CD14-positive monocyte (primary cell): ENCODE measurements around the gene CD63. TPM values are rescaled to one million over a fixed set of nuclear protein-coding genes. Genes with fewer than 3 reads are reported as not detected.
"Not testable (repeated sequence)": the region's sequence is repeated elsewhere in the genome, so short reads cannot be mapped to it uniquely, and the experiment has no call there.

ENCODE experiments used
- DNase-seq, 3 donors: peaks; one replicate each; pipeline ENCODE4 v3.0.0-alpha.2; 2011 to 2022
- H2AFZ ChIP-seq: 2 replicates; pipeline ENCODE4 v1.6.0; 2012; ENCODE audit warnings: mild to moderate bottlenecking, low read depth, low read length, inconsistent platforms; ENCODE audit not compliant: insufficient read depth, poor library complexity, severe bottlenecking
- H3K27ac ChIP-seq, 2 donors: 1 replicate in 1 of 2; 2 replicates in 1 of 2; pipeline ENCODE4 v1.5.1; 2012 to 2013; ENCODE audit warnings: low read length in 2 of 2, control low read depth in 1 of 2, inconsistent platforms in 1 of 2, low read depth in 1 of 2, mild to moderate bottlenecking in 1 of 2
- H3K27me3 ChIP-seq, 2 donors: one replicate each; pipeline versions ENCODE4 v1.6.0 to v1.6.1; 2011 to 2013; ENCODE audit warnings: low read length in 2 of 2; ENCODE audit not compliant: control insufficient read depth in 2 of 2, insufficient read depth in 2 of 2
- H3K36me3 ChIP-seq, 2 donors: replicated peaks in 1 of 2; 1 replicate in 1 of 2; 2 replicates in 1 of 2; pipeline versions ENCODE4 v1.5.1 to v1.6.1; 2012 to 2013; ENCODE audit warnings: low read length in 2 of 2, control low read depth in 1 of 2, inconsistent platforms in 1 of 2, mild to moderate bottlenecking in 1 of 2; ENCODE audit not compliant: insufficient read depth in 2 of 2, control insufficient read depth in 1 of 2
- H3K4me1 ChIP-seq, 2 donors: 1 replicate in 1 of 2; 2 replicates in 1 of 2; pipeline versions ENCODE4 v1.5.1 to v1.6.1; 2012 to 2013; ENCODE audit warnings: low read length in 2 of 2, control low read depth in 1 of 2, inconsistent platforms in 1 of 2, mild to moderate bottlenecking in 1 of 2, moderate library complexity in 1 of 2; ENCODE audit not compliant: insufficient read depth in 2 of 2, control insufficient read depth in 1 of 2
- H3K4me2 ChIP-seq: replicated peaks from 2 replicates; pipeline ENCODE3; 2012; ENCODE audit warnings: low read length, moderate library complexity, mild to moderate bottlenecking; ENCODE audit not compliant: poor library complexity, severe bottlenecking; ENCODE audit errors: extremely low read depth
- H3K4me3 ChIP-seq, 3 experiments: fragments of 200-600 bp in 1 of 3; sonication (generic) in 1 of 3; replicated peaks in 1 of 3; 1 replicate in 2 of 3; 2 replicates in 1 of 3; pipeline ENCODE4 v1.5.1; 2011 to 2013; ENCODE audit warnings: low read length in 3 of 3, mild to moderate bottlenecking in 3 of 3, control low read depth in 2 of 3, low read depth in 2 of 3, inconsistent platforms in 1 of 3, moderate library complexity in 1 of 3
- H3K79me2 ChIP-seq: 2 replicates; pipeline ENCODE4 v1.6.0; 2012; ENCODE audit warnings: mild to moderate bottlenecking, control low read depth, inconsistent platforms, low read length, moderate library complexity; ENCODE audit not compliant: insufficient read depth
- H3K9ac ChIP-seq: 2 replicates; pipeline ENCODE4 v1.6.0; 2017; ENCODE audit warnings: low read length, mild to moderate bottlenecking; ENCODE audit not compliant: insufficient read depth, poor library complexity, severe bottlenecking
- H3K9me3 ChIP-seq, 2 donors: replicated peaks in 1 of 2; 1 replicate in 1 of 2; 2 replicates in 1 of 2; pipeline versions ENCODE4 v1.5.1 to v1.6.1; 2012 to 2013; ENCODE audit warnings: low read length in 2 of 2, control low read depth in 1 of 2; ENCODE audit not compliant: control insufficient read depth in 1 of 2, insufficient read depth in 1 of 2
- H4K20me1 ChIP-seq: 2 replicates; pipeline ENCODE4 v1.6.0; 2012; ENCODE audit warnings: mild to moderate bottlenecking, low read length, control low read depth, moderate library complexity; ENCODE audit not compliant: insufficient read depth
- H3K27ac Mint-ChIP-seq, 7 donors: one replicate each; pipeline ENCODE4 v1.8.0; 2020; ENCODE audit warnings: mild to moderate bottlenecking in 7 of 7, mixed read lengths in 7 of 7, moderate library complexity in 6 of 7, inconsistent platforms in 2 of 7
- H3K27me3 Mint-ChIP-seq, 3 donors: one replicate each; pipeline ENCODE4 v1.8.0; 2021 to 2022; ENCODE audit warnings: low read depth in 3 of 3, mild to moderate bottlenecking in 3 of 3, mixed read lengths in 3 of 3, moderate library complexity in 3 of 3, inconsistent platforms in 1 of 3
- H3K36me3 Mint-ChIP-seq, 2 donors: one replicate each; pipeline ENCODE4 v1.8.0; 2020; ENCODE audit warnings: mixed read lengths in 2 of 2, inconsistent platforms in 1 of 2, mild to moderate bottlenecking in 1 of 2
- H3K4me1 Mint-ChIP-seq: one replicate; pipeline ENCODE4 v1.8.0; 2020; ENCODE audit warnings: mild to moderate bottlenecking, mixed read lengths
- H3K4me3 Mint-ChIP-seq, 2 donors: one replicate each; pipeline ENCODE4 v1.8.0; 2020; ENCODE audit warnings: mild to moderate bottlenecking in 2 of 2, mixed read lengths in 2 of 2, moderate library complexity in 1 of 2
- H3K9me3 Mint-ChIP-seq, 7 donors: one replicate each; pipeline ENCODE4 v1.8.0; 2020 to 2022; ENCODE audit warnings: mixed read lengths in 7 of 7, mild to moderate bottlenecking in 6 of 7, moderate library complexity in 6 of 7, inconsistent platforms in 2 of 7
- CTCF ChIP-seq: fragments of 200-600 bp; IDR thresholded peaks from one replicate; pipeline ENCODE4 v1.8.0; 2022; ENCODE audit warnings: antibody characterized with exemption, mild to moderate bottlenecking
- WGBS: methylation state at CpG from one replicate; pipeline ENCODE4 v1.1.5; 2013; ENCODE audit warnings: missing lambda C conversion rate; ENCODE audit not compliant: insufficient coverage; 5-methylcytosine and 5-hydroxymethylcytosine counted together
- intact Hi-C, 2 donors: fragments of 100-400 bp; cut with micrococcal nuclease; formaldehyde crosslinking; loops; one replicate each; pipeline versions ENCODE4 v1.15.0 to v1.15.1; 2023
- polyA plus RNA-seq, 3 donors: library from polyadenylated mRNA; depleted of rRNA in 1 of 3; unstranded in 2 of 3; stranded (reverse) in 1 of 3; fragments of 300-500 nt in 2 of 3; fragments of >200 nt in 1 of 3; fragmentation: Illumina TruSeq in 2 of 3; gene quantifications; 1 replicate in 2 of 3; 2 replicates in 1 of 3; pipeline ENCODE4 v1.2.3, GENCODE V29; 2012 to 2021

The CD63 gene
- polyA plus RNA-seq, 3 donors: 336 to 1,099 (median 988) TPM

- intact Hi-C loops: no loop called here
- peaks cover 15% of the 10 kb centered on the region for H4K20me1 ChIP-seq
- H3K9me3 ChIP-seq: no peaks in the 10 kb centered on the region
- H3K4me1 ChIP-seq: no peaks in the 10 kb centered on the region
- Mint-ChIP-seq H3K36me3 (peaks cover 55 to 77% of the 10 kb centered on the region in 2 donors), H3K9me3 (no peaks in the 10 kb centered on the region), H3K4me1 (peaks cover 4% of the 10 kb centered on the region), H3K27ac (no peak overlapping the region), H3K27me3 (peaks cover 0 to 2% (median 0%) of the 10 kb centered on the region in 3 donors), H3K4me3 (no peak overlapping the region)
- H3K79me2 ChIP-seq: peaks cover 3% of the 10 kb centered on the region
- H3K4me3 ChIP-seq: no peak overlapping the region
- H3K36me3 ChIP-seq: peaks cover 46 to 88% of the 10 kb centered on the region in 2 donors
- no peak for TF ChIP-seq CTCF
- H2AFZ ChIP-seq: no peak overlapping the region
- no peak for DNase-seq
- H3K27ac ChIP-seq: no peak overlapping the region
- no peaks in the 10 kb centered on the region for H3K27me3 ChIP-seq
- H3K4me2 ChIP-seq: no peak overlapping the region
- no peak overlapping the region for H3K9ac ChIP-seq
Measured at GRCh38 chr12:55762646-55763045, 33.8 kb upstream of the CD63 start.

- Histone ChIP-seq H3K79me2 (peaks cover 2% of the 10 kb centered on the region), H3K27me3 (no peaks in the 10 kb centered on the region), H2AFZ (no peak overlapping the region), H3K27ac (no peak overlapping the region), H3K9ac (no peak overlapping the region), H3K9me3 (no peaks in the 10 kb centered on the region), H4K20me1 (peaks cover 3% of the 10 kb centered on the region), H3K4me1 (no peaks in the 10 kb centered on the region), H3K36me3 (peaks cover 55 to 92% of the 10 kb centered on the region in 2 donors), H3K4me3 (no peak overlapping the region), H3K4me2 (no peak overlapping the region)
- H3K4me3 Mint-ChIP-seq: no peak overlapping the region
- intact Hi-C loops: no loop called here
- H3K4me1 Mint-ChIP-seq: peaks cover 4% of the 10 kb centered on the region
- H3K27ac Mint-ChIP-seq: peak overlapping the region in 1 of 7 donors; percentile 26
- WGBS: no CpG with 5 or more reads among the region's 6 CpGs
- peaks cover 0 to 2% (median 0%) of the 10 kb centered on the region in 3 donors for H3K27me3 Mint-ChIP-seq
- no peak for TF ChIP-seq CTCF
- H3K36me3 Mint-ChIP-seq: peaks cover 56 to 78% of the 10 kb centered on the region in 2 donors
- no peak for DNase-seq
- H3K9me3 Mint-ChIP-seq: no peaks in the 10 kb centered on the region
Measured at GRCh38 chr12:55760663-55761062, 31.9 kb upstream of the CD63 start.

GRCh38 chr12:55758575-55758974 is 29.8 kb upstream of the CD63 start:
- H3K4me3 Mint-ChIP-seq, H3K79me2 ChIP-seq, H3K9me3 Mint-ChIP-seq, intact Hi-C loops, H3K27ac Mint-ChIP-seq, H4K20me1 ChIP-seq, H3K9ac ChIP-seq, DNase-seq, H3K4me1 ChIP-seq, H3K27me3 ChIP-seq, H3K4me1 Mint-ChIP-seq, H3K27ac ChIP-seq, H2AFZ ChIP-seq, H3K4me2 ChIP-seq, H3K27me3 Mint-ChIP-seq, H3K4me3 ChIP-seq, H3K9me3 ChIP-seq: not testable (repeated sequence)
- H3K36me3 Mint-ChIP-seq: peaks cover 67 to 85% of the 10 kb centered on the region in 2 donors
- peaks cover 76 to 96% of the 10 kb centered on the region in 2 donors for H3K36me3 ChIP-seq
- WGBS: 100% methylated on average over 2 of the region's 4 CpGs
